Neural cell (in vitro differentiated cells): ENCODE measurements around the gene MCOLN1. TPM values are rescaled to one million over a fixed set of nuclear protein-coding genes. Genes with fewer than 3 reads are reported as not detected.

Experiments
- H2AFZ ChIP-seq: fragments of 200-600, 300-800 bp; sonication (generic), shearing (Covaris generic); 2 replicates; pipeline ENCODE4 v1.6.0; 2014; ENCODE audit warnings: low read depth, mild to moderate bottlenecking, antibody characterized with exemption, low read length, moderate library complexity
- H3F3A ChIP-seq: fragments of 200-600 bp; shearing (Covaris generic); 2 replicates; pipeline ENCODE4 v1.6.1; 2016; ENCODE audit warnings: mild to moderate bottlenecking, moderate library complexity, mixed read lengths, antibody characterized with exemption, low read length; ENCODE audit not compliant: insufficient read depth, poor library complexity, severe bottlenecking
- H3K27ac ChIP-seq: fragments of 200-600, 300-800 bp; sonication (generic), shearing (Covaris generic); 2 replicates; pipeline ENCODE4 v1.5.1; 2014; ENCODE audit warnings: mild to moderate bottlenecking, low read length, moderate library complexity
- H3K27me3 ChIP-seq: fragments of 300-800, 200-600 bp; sonication (generic), shearing (Covaris generic); 2 replicates; pipeline ENCODE4 v1.6.0; 2014; ENCODE audit warnings: mild to moderate bottlenecking, low read depth, low read length, moderate library complexity; ENCODE audit not compliant: insufficient read depth
- H3K36me3 ChIP-seq: fragments of 300-800, 200-600 bp; sonication (generic), shearing (Covaris generic); 2 replicates; pipeline ENCODE4 v1.5.1; 2014; ENCODE audit warnings: mild to moderate bottlenecking, antibody characterized with exemption, low read length, moderate library complexity; ENCODE audit not compliant: insufficient read depth
- H3K4me2 ChIP-seq: fragments of 300-800, 200-600 bp; sonication (generic), shearing (Covaris generic); 2 replicates; pipeline ENCODE4 v1.6.0; 2014; ENCODE audit warnings: mild to moderate bottlenecking, low read length
- H3K4me3 ChIP-seq: fragments of 300-800, 200-600 bp; sonication (generic), shearing (Covaris generic); 2 replicates; pipeline ENCODE4 v1.5.1; 2014; ENCODE audit warnings: mild to moderate bottlenecking, low read length, moderate library complexity
- H3K79me2 ChIP-seq: fragments of 200-600 bp; shearing (Covaris generic); replicated peaks from 2 replicates; pipeline ENCODE4 v1.6.0; 2014; ENCODE audit warnings: mild to moderate bottlenecking, low read length, moderate library complexity; ENCODE audit not compliant: insufficient read depth
- H3K9ac ChIP-seq: fragments of 300-800, 200-600 bp; sonication (generic), shearing (Covaris generic); 2 replicates; pipeline ENCODE4 v1.6.1; 2016; ENCODE audit warnings: mild to moderate bottlenecking, low read length, mixed read lengths
- H3K9me2 ChIP-seq: fragments of 200-600 bp; shearing (Covaris generic); 2 replicates; pipeline ENCODE4 v1.6.1; 2016; ENCODE audit warnings: mild to moderate bottlenecking, low read length, mixed read lengths; ENCODE audit not compliant: insufficient read depth
- H3K9me3 ChIP-seq: fragments of 200-600, 300-800 bp; sonication (generic), shearing (Covaris generic); 2 replicates; pipeline ENCODE4 v1.6.1; 2016; ENCODE audit warnings: mild to moderate bottlenecking, mixed run types, low read length, moderate library complexity, mixed read lengths
- H4K20me1 ChIP-seq: fragments of 200-600 bp; shearing (Covaris generic); 2 replicates; pipeline ENCODE4 v1.6.1; 2016; ENCODE audit warnings: mild to moderate bottlenecking, mixed run types; ENCODE audit not compliant: insufficient read depth
- MXI1 ChIP-seq: fragments of 450-650 bp; conservative IDR thresholded peaks from 2 replicates; pipeline ENCODE4 v1.6.1; 2014; ENCODE audit warnings: antibody characterized with exemption, mild to moderate bottlenecking; ENCODE audit not compliant: poor library complexity, severe bottlenecking
- SMC3 ChIP-seq: fragments of 450-650 bp; conservative IDR thresholded peaks from 2 replicates; pipeline ENCODE4 v1.6.1; 2014; ENCODE audit warnings: antibody characterized with exemption, mild to moderate bottlenecking, moderate library complexity; ENCODE audit not compliant: poor library complexity
- polyA plus RNA-seq: library from polyadenylated mRNA; depleted of rRNA; stranded (reverse); fragments of >200 nt; gene quantifications from 2 replicates; pipeline ENCODE4 v1.2.3, GENCODE V29; 2014
- small RNA-seq, 3 experiments: library from RNA; depleted of rRNA; stranded (forward); fragments of <200 nt; gene quantifications; one replicate each; pipeline ENCODE3, GENCODE V24; 2012
- TF ChIP-seq, protein P1 (sequence below): IDR thresholded peaks from 2 replicates; pipeline ENCODE4 v1.6.1; 2012; ENCODE audit warnings: borderline replicate concordance

The MCOLN1 gene
- polyA plus RNA-seq, 1 donor from 2014 or later, result 16.9 TPM

DNA sequence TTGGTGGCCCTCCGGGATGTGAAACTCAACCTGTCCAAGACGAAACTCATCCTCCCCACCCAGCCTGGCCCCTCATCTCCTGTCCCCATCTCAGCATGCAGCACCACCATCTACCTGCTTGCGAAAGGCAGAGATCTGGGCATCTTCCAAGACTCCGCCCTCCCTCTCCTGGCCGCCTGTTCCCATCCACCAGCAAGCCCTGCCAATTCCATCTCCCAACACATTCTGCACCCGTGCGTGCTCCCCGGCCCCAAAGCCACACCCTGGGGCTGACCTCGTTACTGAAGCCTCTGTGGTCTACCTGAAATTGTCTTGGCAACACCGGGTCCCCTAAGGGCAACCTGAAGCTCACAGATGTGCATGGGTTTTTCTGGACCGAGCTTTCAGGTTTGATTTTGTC, 60.0 kb downstream of the MCOLN1 start:
- H3K9me2 ChIP-seq, result no peaks in the 10 kb centered on the region
- no peak for TF ChIP-seq SMC3
- TF ChIP-seq, protein P1, sequence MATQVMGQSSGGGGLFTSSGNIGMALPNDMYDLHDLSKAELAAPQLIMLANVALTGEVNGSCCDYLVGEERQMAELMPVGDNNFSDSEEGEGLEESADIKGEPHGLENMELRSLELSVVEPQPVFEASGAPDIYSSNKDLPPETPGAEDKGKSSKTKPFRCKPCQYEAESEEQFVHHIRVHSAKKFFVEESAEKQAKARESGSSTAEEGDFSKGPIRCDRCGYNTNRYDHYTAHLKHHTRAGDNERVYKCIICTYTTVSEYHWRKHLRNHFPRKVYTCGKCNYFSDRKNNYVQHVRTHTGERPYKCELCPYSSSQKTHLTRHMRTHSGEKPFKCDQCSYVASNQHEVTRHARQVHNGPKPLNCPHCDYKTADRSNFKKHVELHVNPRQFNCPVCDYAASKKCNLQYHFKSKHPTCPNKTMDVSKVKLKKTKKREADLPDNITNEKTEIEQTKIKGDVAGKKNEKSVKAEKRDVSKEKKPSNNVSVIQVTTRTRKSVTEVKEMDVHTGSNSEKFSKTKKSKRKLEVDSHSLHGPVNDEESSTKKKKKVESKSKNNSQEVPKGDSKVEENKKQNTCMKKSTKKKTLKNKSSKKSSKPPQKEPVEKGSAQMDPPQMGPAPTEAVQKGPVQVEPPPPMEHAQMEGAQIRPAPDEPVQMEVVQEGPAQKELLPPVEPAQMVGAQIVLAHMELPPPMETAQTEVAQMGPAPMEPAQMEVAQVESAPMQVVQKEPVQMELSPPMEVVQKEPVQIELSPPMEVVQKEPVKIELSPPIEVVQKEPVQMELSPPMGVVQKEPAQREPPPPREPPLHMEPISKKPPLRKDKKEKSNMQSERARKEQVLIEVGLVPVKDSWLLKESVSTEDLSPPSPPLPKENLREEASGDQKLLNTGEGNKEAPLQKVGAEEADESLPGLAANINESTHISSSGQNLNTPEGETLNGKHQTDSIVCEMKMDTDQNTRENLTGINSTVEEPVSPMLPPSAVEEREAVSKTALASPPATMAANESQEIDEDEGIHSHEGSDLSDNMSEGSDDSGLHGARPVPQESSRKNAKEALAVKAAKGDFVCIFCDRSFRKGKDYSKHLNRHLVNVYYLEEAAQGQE, result no peak
- TF ChIP-seq MXI1, result no peak

More for the DNA sequence above, 60.0 kb downstream of the MCOLN1 start:
- Histone ChIP-seq H3K79me2 (no peaks in the 10 kb centered on the region), H3K36me3 (no peaks in the 10 kb centered on the region), H3K27me3 (no peaks in the 10 kb centered on the region), H3F3A (no peaks in the 10 kb centered on the region), H4K20me1 (no peaks in the 10 kb centered on the region), H3K9ac (no peak overlapping the region), H3K4me3 (no peak overlapping the region), H2AFZ (no peak overlapping the region), H3K4me2 (no peak overlapping the region), H3K9me3 (no peaks in the 10 kb centered on the region), H3K27ac (no peak overlapping the region)

Small RNAs within 50 kb of the gene (small RNA-seq; reads per million reads assigned to genes)
- gene AC008878.2, result 0 reads per million in 3 experiments

Other genes with a start within 250 kb of the MCOLN1 start
- gene INSR, start 228.2 kb upstream of the MCOLN1 start, polyA plus RNA-seq, result 16.0 and 19.6 TPM in 2 replicates
- 22.7 and 33.6 TPM in 2 replicates for gene ARHGEF18, start 173.7 kb upstream of the MCOLN1 start, polyA plus RNA-seq
- 1.2 and 1.3 TPM in 2 replicates for gene PEX11G, start 33.6 kb upstream of the MCOLN1 start, polyA plus RNA-seq
- 14.6 and 22.0 TPM in 2 replicates for gene ZNF358, start 6.5 kb upstream of the MCOLN1 start, polyA plus RNA-seq
- 10.8 and 25.0 TPM in 2 replicates for gene PNPLA6, start 13.1 kb downstream of the MCOLN1 start, polyA plus RNA-seq
- 17.0 and 22.5 TPM in 2 replicates for gene CAMSAP3, start 73.2 kb downstream of the MCOLN1 start, polyA plus RNA-seq
- 19.6 and 20.8 TPM in 2 replicates for gene XAB2, start 106.9 kb downstream of the MCOLN1 start, polyA plus RNA-seq
- 84.6 and 105 TPM in 2 replicates for gene PET100, start 107.2 kb downstream of the MCOLN1 start, polyA plus RNA-seq
- gene PCP2, start 111.1 kb downstream of the MCOLN1 start, polyA plus RNA-seq, result not detected in 2 replicates
- gene STXBP2, start 114.5 kb downstream of the MCOLN1 start, polyA plus RNA-seq, result 1.7 and 7.8 TPM in 2 replicates
- gene RETN, start 146.4 kb downstream of the MCOLN1 start, polyA plus RNA-seq, result not detected in 2 replicates
- gene MCEMP1, start 154.5 kb downstream of the MCOLN1 start, polyA plus RNA-seq, result 0.22 TPM in 1 of 2 replicates, not detected in the other
- 88.5 and 113 TPM in 2 replicates for gene TRAPPC5, start 158.2 kb downstream of the MCOLN1 start, polyA plus RNA-seq
- not detected in 2 replicates for gene FCER2, start 179.5 kb downstream of the MCOLN1 start, polyA plus RNA-seq
- gene CLEC4G, start 209.5 kb downstream of the MCOLN1 start, polyA plus RNA-seq, result not detected in 2 replicates
- gene CD209, start 224.9 kb downstream of the MCOLN1 start, polyA plus RNA-seq, result not detected in 2 replicates
- gene CLEC4M, start 240.6 kb downstream of the MCOLN1 start, polyA plus RNA-seq, result not detected in 2 replicates